GM19240 (cell line): ENCODE data around the gene EXOC3.
"Not testable (repeated sequence)": the region's sequence is repeated elsewhere in the genome, so short reads cannot be mapped to it uniquely, and the experiment has no call there.

Experiments
- DNase-seq: peaks from one replicate; pipeline ENCODE4 v3.0.0; 2011; ENCODE audit warnings: low spot score; ENCODE audit not compliant: insufficient read length

The EXOC3 gene

DNA sequence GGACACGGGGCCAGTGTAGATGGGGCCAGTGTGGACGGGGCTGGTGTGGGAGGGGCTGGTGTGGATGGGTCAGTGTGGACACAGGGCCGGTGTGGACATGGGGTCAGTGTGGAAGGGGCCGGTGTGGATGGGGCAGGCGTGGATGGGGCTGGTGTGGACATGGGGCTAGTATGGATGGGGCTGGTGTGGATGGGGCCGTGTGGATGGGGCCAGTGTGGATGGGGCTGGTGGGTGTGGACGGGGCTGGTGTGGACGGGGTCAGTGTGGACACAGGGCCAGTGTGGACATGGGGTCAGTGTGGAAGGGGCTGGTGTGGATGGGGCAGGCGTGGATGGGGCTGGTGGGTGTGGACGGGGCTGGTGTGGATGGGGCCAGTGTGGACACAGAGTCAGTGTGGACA is 57.5 kb downstream of the EXOC3 start:
- DNase-seq: no peak

DNA sequence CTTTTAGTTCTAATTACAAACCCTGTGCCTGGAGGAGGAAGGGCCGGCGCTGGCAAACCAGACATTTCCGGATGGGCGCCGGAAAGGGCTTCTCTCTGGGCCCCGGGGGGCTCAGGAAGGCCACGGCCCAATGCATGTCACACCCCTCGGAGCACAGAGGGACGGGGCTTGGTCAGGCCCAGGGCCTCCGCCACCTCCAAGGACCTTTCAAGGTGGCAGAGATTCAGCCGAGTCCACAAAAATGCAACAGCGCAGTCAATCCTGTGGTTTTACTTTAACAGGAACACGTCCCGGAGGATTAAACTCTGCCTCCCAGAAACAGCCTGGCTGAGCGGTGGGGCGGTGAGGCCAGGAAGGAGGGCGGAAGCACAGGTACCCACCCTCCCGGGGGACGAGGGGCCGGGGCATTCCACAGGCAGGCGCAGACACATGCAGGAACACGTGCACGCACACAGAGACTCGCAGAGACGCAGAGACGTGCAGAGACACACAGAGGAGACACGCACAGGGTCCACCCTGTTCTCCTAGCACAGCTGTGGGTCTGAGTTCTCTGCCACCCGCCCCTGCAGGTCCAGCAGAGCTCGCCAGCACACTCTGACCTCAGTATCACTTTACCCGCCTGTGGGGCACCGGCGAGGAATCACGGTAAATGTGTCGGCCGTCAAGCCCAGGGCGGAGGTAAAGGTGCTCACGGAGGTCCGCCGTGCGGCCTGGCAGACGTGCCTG is 58.3 kb downstream of the EXOC3 start:
- no peak for DNase-seq

DNA sequence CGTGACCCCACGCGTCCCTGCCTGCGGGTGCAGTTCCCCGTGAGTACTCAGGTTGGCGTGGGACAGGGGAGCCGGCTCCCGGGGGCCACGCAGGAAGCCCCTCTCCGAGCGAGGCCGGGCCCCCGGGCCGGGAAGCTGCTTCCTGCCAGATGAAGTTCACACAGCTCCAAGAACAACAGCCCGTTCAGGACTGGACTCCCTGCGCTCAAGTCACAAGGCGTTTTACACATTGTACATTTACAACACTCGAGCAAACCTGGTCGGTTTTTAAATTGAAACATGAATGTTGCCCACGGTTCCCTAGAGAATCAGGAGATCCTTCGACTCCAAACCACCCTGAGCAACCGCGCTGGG is 58.8 kb downstream of the EXOC3 start:
- DNase-seq: no peak

DNA sequence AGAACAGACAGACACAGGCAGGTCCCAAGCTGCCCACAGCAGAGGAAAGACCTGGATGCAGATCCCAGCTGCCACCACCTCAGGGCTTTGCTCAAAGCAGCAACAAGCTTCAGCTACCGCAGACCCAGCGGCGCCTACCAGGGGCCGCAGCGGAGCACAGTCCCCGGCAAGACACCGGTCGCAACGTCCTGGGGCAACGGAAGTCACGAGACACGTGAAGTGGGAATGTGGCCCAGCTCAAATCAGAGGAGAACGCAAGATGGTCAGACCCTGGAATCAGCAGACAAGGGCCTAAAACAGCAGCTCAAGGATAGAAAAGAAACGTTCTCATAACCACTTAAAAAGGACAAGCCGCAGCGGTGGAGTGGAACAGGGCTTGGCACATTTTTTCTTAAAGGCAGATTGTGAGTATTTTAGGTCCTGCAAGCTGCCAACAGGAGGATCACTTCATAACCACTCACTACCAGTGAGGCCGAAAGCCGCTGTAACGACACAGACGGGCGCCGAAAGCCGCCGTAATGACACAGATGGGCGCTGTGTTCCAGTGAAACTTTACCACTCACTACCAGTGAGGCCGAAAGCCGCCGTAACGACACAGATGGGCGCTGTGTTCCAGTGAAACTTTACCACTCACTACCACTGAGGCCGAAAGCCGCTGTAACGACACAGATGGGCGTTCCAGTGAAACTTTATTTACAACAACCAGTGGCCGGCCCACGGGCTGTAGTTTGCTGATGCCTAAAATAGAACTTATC is 59.5 kb downstream of the EXOC3 start:
- DNase-seq: no peak

DNA sequence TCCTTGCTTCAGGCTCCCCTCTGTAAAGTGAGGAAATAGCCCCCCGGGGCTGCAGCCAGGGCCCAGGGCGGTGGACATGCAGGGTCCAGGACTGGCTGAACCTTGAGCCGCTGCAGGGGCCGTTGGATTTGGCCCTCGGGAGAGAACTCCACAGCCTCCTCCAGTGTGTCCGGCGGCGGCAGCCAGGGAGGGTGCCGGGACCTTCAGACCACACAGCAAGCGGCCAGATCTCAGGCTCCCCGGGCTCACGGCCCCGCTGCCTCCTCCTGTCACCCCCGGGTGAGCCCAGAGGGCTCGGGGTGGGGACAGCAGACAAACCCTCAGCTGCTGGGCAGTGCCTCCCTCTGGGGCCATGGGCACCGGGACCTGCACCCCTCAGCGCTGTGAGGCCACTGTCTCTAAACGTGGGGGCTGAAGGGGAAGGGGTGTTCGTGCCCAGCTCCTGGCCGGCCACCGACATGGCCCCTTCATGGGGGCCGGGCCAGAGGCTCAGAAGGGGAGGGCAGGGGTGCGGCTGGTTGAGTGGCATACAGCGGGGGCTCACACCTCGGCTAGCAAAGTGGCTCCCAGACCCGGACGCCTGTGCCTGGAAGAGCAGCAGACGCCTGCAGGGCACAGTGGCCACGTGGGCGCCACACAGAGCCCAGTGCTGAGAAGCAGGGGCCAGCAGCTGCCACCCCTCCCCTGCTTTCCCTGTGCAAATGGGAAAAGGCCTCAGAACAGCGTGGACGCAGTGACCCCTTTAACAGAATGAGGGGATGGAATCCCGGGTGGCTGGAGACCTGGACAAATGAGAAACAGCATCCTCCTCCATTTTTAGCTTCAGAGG is 61.6 kb downstream of the EXOC3 start:
- no peak for DNase-seq

DNA sequence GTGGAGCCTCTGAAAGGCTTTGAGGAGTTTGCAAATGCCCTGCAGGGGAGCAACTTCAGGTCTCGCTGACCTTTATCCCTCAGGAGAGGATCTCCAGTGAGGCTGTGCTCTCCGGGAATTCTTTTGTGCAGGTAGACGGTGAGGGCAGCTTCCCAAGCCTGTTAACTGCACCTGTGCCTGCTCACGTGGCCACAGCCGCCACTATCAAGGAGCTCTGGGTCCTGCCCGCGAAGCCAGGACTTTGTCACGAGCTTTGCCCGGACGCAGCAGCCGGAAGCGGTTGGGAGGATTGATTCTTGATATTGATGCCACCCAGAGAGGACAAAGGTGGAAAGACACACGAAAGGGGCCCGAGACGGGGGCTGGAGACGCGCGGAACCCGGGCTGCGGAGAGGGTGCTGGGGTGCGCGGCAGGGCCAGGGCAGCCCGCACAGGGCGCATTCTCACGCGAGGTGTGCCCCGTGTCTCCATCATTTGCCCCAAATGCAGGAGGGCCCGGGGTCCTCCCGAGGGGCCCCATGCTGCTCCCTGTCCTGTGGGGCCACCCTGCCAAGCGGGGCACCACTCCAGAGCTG is 63.1 kb downstream of the EXOC3 start:
- DNase-seq: no peak

DNA sequence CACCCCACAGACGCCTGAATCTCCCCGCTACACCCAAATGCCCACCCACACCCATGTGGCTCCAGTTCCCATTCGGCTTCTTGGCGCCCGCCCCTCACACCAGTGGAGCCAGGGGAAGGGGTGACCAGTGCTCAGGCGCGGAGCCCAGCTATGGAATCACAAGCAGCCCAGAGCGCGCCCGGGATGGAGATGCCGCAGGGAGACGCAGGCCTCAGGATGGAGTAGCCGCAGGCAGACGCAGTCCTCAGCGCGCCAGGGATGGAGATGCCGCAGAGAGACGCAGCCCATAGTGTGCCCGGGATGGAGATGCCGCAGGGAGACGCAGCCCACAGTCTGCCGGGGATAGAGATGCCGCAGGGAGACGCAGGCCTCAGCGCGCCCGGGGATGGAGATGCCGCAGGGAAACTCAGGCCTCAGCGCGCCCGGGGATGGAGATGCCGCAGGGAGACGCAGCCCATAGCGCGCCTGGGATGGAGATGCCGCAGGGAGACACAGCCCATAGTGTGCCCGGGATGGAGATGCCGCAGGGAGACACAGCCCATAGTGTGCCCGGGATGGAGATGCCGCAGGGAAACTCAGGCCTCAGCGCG is 65.1 kb downstream of the EXOC3 start:
- DNase-seq: not testable (repeated sequence)

DNA sequence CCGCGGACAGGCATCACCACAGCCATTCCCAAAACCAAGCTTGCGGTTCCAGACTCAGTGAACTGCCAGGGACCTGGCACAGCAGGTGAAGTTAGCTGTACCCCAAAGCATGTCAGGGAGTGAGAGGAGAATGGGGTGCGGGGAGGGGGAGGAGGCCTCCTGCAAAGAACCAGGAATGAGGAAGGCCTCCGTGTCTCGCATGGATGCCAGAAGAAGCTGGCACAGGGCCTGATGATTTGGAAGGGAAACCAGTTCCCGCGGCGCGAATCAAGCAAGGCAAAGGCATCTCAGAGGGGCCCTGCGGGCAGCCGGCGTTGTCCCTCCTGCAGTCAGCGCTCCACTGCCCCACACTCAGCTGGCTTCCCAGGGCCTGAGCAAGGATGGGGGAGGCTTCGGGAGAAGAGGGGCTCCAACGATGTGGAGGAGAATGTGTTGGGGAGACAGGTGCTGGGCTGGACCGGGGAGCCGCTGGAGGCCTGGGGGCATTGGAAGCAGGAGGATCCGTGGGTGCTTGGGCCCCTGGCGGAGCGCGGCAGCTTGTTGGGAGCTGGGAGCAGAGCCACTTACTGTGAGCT is 66.7 kb downstream of the EXOC3 start:
- no peak for DNase-seq

DNA sequence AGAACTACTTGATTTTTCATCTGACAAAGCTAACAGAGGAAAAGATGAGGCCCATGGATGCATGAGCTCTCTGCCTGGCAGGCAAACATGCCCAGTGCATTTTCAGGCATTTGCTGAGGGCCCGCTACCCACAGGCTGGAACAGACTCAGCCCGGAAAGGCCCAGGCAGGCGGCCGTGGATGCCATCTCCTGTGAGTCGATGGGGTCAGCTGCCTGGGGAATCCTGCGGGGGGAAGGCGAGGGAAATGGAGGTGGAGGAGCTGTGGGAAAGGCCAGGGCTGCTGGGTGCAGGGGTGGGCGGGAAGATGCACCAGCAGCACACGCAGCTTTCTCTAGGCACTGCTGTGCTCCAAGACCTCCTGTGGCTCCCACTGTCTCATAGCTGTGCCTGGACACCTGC is 67.5 kb downstream of the EXOC3 start:
- no peak for DNase-seq

DNA sequence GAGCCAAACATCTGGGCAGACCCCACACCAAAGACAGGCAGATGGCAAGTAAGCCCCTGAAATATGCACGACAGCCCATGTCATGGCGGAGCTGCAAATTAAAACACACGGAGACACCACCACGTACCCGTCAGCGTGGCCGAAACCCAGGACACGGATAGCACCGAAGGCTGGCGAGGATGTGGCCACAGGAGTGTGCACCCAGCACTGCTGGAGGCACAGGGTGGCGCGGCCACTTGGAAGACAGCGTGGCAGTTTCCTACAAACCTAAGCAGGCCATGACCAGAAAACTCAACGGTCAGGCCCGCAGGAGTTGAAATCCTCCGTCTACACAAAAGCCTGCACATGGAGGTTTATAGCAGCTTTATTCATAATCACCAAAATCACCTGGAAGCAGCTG is 68.5 kb downstream of the EXOC3 start:
- no peak for DNase-seq

DNA sequence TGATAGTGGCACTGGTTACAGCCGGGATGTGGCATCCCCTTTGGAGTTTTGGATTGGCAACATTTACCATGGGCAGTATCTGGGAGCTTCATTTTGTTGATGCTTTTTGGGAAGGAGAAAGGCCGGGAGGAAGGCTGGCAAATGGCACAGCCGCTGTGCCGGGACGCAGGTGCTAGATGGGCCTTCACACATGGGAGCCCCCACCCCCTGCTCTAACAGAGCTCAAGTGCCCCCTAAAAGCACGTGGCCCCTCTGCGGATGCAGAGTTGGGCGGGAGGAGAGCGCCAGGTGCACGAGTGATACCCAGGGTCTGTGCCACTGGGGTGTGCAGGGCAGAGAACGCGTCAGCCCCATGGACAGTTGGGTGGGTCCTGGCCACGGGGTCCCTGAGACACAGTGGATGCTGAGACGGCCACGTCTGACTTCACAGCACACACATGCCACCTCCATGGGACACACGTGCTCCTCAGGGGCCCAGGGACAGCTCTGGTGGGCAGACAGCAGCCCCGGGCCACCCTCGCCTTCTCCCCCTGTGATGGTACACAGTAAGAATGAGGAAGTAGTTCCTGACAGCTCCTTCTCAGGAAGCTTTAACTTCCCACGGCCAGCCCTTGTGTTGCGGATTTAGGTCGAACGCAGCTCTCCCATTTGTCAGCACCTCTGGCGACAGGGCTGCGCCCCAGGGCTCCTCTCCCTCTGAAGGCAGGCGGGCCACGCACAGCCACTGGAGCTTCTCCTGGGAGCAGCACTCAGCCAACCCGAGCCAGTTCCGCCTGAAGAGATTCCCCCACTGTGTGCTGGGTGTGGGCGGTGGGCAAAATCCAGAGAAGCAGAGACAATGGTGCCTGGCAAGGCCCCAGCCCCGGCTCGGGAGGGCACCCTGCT is 70.5 kb downstream of the EXOC3 start:
- DNase-seq: no peak

DNA sequence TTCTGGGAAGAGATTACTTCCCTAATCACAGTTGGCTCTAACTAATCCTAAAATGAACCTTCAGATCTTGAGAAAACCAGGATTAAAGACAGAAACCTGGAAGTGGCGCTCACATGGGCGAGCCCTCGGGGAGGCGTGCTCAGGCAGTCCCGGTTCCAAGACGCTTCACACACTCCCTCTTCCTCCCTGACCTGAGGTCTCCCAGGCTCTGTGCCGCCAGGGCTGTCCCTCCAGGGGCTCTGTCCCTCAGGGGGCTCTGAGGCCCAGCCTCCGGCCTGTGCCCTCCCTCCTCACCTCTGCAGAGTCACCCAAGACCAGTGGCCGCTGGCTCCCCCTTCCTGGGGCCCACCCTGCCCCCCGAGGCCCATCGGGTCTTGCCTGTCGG is 71.1 kb downstream of the EXOC3 start:
- DNase-seq: no peak

DNA sequence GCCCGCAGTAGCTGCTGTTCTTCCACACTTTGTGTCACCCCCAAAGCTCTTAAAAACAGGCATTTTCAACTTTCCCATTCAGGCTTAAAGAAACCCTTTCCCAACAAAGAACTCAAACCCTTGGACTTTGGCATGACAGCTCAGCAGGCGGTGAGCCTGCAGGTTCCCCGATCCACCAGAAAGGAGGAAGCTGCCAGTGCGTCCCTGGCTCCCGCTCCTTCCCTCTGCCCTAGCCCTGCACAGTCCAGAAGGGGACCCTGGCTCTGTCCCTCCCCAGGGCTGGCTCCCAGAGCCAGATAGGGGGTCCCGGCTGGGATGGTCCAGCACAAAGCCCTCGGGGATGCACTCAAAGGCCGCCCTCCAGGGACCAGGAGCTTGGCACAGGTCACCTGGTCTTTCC is 71.7 kb downstream of the EXOC3 start:
- no peak for DNase-seq

DNA sequence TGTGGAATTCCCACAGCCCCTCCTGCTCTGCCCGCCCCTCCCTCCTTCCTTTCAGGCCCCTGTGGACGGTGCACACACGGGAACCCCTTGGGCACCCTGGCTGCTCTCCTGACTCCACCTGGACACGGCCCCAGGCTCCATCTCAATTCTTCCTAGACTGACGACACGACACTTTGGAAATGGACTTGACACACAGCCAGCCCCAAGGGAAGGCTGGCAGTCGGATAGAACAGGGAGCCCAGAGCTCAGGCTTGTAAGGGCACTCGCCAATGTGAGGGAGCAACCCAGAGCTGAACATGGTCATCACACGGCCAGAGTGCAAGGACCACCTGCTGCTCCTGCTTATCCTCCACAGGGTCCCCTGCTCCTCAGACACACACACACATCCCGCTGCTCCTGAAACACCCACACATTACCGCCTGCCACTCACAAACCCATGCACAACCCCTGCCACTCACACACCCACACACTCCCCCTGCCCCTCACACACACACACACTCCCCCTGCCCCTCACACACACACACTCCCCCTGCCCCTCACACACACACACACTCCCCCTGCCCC is 72.4 kb downstream of the EXOC3 start:
- DNase-seq: no peak

DNA sequence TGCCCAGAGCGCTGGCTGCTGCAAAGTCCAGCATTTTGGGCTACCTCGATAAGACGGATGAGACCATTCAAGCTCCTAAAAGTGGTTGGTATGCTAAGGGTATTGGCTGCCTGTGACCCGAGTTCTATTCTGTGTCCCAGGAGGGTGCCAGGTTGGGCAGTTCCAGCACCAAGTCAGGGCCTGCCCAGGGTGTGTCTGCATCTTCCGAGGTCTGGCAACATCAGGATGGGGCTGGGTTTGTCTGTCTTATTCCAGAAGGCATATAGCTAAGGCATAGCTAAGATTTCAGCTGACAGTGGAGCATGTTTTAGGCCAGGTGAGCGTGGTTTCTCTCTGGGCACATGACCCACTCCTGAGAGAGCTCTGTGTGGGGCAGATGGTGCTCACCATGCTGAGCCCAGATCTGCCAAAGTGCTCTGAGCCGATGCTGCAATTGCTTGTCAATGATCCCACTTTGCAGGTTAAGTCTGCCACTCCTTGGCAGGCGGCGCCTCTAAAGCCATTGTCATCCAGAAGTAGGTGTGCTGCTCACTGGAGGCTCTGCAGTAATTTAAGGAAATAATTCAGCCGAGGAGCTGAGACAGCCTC is 73.5 kb downstream of the EXOC3 start:
- DNase-seq: no peak
